Stimulated activated CD8-positive, alpha-beta memory T cell treated with anti-CD3 and anti-CD28 coated beads, Interleukin-4, amount 100 ng/mL, for 24 hours (primary cell): Measurements from ENCODE around the gene NGLY1.

Source experiments
- DNase-seq: peaks from one replicate; pipeline ENCODE4 v3.0.0-alpha.2; 2020; ENCODE audit warnings: low read depth

The NGLY1 gene

DNA sequence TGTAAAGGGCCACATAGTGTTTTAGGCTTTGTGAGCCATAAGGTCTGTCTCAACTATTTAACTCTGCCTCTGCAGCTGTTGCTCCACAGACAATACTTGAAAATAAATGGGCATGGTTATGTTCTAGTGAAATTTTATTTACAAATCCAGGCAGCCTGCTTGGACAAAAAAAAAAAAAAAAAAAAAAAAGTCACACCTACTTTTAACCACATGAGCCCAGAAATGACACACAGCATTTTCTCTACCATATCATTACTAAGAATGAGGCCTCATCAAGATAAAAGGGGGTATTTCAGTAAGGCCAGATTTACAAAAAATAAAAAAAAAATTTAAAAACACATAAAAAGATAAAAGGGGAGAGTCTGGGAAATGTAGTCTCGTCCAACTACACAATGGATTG lies 1.7 kb upstream of the NGLY1 start:
- no peak for DNase-seq

DNA sequence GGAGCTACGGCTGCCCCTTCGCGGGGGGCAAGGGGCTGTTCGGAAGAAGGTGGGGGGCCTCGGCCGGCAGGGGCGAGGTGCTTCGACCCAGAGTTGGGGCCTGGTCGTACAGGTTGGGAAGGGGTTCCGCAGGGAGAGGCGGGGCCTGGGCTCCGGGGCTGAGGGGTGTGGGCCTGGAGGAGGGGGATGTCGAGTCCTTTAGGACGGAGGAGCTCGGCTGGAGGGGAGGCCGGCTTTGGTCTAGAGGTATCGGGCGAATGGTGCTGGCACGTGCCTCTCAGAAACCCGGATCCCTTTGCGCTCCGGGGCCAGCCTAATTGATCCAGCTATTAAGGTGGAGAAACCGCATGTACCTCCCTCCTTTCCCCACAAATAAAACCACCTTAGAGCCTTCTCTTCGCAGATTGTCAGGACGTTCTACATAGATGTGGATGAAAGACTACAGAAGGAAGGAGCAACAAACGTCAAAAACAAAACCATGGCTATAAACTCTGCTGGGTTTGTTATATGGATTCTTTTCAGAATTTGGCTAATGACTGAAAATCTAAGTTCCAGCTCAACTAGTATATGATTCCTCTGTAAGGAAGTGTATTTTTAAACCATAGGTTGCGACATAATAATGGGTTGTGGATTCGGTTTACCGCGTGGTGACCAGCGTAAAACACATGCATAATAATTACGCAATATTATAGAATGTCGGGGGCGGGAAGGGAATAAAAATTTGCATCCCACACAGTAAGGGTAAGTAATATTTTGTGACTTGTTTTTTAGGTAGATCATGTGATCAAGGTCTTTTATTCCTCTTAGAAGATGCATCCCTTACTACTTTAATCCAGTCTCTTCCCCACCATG lies 644 bp upstream of the NGLY1 start:
- no peak for DNase-seq

DNA sequence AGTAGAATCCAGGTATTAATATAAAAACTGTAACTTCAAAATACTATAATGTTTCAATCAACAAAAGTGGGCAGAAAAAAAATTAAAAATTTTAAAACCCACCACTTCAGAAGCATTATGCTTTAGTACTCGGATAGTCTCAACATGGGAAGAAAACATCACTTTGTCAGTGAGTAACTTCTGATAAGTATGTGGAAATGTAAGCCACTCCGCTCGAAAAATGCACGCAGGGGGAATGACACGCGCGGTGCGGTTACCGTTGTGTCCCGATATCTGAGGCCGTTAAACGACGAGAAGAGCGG lies 656 bp downstream of the NGLY1 start:
- DNase-seq: no peak

DNA sequence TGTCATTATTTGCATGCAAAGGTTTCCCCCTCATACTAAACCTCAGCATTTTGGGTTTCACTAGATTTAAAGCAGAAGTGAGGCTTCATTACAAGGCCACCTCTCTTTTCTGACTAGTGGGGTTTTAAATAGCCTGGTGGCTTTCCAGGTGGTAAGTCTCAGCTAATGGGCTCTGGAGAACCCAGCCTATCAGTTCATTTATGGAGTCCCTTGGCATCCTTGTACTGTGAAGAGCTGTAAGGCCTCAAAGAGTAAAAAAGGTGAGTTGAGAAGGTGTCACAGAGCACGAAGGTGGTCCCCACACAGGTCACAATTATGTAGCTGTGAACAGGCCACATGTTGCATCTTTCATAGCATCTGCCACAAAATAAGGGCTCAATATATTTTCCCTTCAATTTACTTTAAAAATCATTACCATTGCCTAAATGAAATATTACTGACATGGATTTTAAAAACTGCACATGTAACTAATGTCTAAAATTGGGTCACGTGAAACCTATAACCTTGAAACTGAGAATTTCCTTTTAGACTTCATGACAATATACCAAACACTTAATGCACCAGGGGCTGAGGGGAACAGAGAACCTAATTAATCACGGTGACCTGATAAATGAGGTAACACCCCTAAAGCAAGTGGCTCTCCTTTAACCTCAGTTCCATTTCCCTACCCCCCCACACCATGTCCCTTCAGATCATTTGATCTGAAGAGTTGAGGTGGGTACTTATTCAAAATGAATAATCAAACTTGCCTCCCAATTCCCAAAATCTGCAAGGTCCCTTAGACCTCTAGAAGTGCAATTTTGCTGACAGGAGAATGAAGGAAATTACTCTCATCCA lies 1.3 kb downstream of the NGLY1 start:
- DNase-seq: no peak

GRCh38 chr3:25781145-25781757 lies 2.0 kb downstream of the NGLY1 start:
- no peak for DNase-seq

DNA sequence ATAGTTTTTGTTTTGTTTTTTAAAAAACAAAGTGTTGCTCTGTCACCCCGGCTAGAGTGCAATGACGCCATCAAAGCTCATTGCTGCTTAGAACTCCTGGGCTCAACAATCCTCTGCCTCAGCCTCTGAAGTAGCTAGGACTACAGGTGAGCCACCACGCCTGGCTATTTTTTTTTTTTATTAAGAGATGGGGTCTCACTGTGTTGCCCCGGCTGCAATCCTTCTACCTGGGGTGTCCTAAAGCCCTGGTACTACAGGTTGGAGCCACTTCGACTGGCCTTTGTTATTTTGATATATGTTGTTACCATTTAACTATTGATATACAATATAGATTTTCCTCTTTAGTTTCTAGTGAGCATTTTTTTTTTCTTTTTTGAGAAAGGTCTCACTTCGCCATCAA lies 2.6 kb downstream of the NGLY1 start:
- DNase-seq: no peak

- no peak for DNase-seq
These were observed 7.3 kb downstream of the NGLY1 start for GRCh38 chr3:25775936-25776335.

GRCh38 chr3:25768851-25769250 lies 14.4 kb downstream of the NGLY1 start:
- DNase-seq: no peak

- no peak for DNase-seq
These were observed 31.5 kb downstream of the NGLY1 start for GRCh38 chr3:25751725-25752124.

GRCh38 chr3:25751048-25751447 lies 32.2 kb downstream of the NGLY1 start:
- DNase-seq: no peak

DNA sequence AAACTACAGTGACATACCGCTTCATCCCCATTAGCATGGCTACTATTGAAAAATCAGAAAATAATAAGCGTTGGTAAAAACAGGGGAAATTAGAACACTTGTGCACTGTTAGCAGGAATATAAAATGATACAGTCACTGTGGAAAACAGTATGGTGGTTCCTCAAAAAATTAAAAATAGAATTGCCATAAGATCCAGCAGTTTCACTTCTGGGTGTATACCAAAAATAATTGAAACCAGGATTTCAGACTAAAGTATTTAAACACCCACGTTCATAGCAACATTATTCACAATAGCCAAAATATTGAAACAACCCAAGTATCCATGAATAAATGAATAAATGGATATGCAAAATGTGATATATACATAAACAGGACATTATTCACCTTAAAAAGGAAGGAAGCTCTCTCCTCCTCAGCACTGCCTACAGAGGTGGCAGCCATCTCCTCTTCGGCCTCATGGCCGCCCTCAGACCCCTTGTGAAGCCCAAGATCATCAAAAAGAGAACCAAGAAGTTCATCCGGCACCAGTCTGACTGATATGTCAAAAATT lies 34.1 kb downstream of the NGLY1 start:
- DNase-seq: no peak

DNA sequence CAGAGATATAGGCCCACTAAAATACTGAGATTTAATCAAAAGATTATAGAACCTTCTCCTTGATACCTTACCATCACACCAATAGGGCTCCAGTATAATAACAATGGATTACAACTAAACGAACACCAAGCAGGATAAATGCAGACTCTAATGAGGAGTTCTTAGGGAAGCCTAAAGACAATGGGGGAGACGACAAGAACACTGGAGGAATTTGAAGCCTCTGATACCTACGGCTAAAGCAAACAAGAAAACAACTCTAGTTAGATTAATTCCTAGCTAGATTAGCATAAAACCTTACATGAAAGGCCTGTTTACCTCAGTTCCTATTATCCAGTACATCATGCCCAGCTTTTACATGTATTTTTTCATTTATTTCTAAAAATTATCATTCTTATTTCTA lies 35.1 kb downstream of the NGLY1 start:
- DNase-seq: no peak

- no peak for DNase-seq
These were observed 36.2 kb downstream of the NGLY1 start for GRCh38 chr3:25747033-25747432.

GRCh38 chr3:25744470-25744869 lies 38.8 kb downstream of the NGLY1 start:
- no peak for DNase-seq

DNA sequence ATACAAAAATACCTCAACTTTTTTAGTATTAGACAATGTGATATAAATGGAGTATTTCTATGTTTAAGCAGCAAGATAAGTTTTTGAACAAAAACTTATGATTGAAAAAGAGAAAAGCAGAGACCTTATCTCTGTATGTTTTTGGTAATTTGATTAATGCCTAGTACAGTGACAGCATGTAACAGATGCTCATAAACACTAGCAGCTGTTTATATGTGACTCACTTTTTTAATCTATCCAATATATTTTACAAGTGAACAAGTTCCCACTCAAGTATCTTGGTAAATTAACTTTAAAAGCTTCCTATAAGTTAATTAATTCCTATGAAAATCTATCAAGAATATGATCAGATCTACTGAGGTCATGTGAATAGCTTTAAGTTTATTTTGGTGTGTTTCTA lies 55.1 kb downstream of the NGLY1 start:
- DNase-seq: no peak

GRCh38 chr3:25727316-25727715 lies 55.9 kb downstream of the NGLY1 start:
- DNase-seq: no peak

DNA sequence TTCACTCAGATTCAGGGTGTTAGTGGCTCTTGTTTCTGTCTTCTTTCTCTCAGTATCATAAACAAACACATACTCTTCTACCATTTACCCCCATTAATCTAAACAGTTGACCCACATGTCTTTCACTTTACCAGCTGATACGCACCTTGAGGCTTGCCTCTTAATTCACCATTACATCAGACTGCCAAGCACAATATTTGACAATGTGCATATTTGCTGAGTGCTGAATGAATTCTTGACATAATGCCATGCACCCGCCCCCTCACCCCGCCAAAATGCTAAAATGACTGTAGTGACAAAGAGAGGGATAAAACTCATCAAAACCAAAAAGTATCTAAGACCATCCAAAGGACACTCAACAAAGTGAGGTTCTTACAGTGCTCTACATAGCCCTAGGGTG lies 57.4 kb downstream of the NGLY1 start:
- DNase-seq: no peak

DNA sequence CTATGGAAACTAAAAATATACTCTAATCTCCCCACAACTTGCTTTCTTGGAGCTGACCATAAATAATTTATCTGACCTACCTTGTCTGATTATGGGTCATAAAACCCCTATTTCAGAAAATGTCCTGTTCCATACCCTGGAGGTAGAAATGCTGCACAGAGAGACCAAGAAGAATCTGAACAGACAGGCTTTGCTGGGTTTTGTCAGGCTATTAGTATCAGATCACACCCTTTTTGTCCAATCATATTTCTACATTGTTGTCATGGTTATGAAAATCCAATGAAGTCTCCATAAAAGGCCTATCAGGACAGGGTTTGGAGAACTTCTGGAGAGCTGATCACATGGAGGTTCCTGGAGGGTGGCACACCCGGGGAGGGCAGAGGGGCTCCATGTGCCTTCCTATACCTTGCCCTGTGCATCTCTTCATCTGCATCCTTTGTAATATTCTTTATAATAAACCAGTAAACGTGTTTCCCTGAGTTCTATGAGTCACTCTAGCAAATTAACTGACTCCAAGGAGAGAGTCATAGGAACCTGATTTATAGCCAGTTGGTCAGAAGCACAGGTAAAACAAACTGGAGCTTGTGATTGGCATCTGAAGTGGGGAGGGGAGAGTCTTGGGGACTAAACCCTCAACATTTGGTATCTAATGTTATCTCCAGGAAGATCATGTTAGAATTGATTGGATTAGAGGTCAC lies 58.1 kb downstream of the NGLY1 start:
- DNase-seq: no peak

DNA sequence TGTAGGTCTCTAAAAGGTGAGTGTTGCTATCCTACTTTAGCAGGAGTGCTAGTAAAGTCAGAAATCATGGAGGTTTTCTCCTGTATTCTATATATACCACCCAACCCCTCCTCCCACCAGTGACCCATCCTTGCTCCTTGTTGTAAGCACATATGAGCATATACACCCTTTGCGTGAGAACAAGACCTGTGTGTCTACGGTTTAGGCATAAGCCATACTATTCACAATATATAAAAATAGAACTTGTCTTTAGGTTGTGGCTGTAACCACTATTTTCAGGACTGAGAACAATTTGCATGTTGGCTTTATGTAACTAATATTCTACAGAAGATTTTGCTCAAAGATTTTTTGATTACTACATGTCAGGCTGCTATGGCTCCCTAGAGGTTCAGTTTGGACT lies 59.4 kb downstream of the NGLY1 start:
- DNase-seq: no peak

DNA sequence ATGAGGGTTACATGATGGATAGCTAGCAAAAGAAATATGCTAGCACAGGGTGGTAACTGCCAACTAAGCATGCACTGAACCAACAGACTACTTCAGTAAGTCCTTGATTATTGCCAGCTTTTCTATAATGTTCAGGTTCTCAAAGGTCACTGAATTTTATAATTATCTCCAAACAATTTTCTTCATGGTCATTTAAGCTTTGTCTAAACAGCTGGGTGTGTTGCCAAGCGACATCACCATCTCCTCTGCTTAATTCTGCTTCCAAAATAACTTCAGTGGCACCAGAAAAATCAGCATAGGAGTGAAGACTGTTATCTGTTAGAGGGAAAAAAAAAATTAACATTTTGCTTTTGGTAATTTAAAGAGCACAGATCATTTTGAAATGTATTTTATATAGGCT lies 63.9 kb downstream of the NGLY1 start:
- DNase-seq: no peak

DNA sequence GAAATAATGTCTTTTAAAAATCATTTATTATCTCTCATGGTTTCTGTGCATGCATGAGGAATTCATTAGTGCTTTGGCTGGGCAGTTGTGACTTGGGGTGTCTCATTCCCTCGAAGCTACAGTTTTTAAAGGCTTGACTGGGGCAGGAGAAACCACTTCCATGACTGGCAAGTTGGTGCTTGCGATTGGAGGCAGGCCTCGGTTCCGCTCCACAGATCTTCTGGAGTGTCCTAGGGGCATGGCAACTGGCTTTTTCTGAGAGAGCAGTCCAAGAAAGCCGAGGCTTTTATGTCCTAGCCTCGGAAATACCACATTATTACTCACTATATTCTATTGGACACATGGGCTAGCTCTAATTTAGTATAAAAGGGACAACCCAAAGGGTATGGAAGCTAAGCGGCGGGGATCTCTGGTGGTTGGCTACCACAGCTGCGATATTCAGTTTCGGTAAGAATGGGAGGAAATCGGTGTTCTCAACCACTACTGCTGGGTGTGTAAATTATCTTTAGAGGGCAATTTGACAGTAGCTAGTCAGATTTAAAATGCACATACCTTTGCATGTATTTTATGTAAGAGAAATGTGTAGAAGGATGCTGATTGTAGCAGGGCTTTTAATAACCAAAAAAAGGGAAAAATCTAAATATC lies 69.8 kb downstream of the NGLY1 start:
- DNase-seq: no peak

DNA sequence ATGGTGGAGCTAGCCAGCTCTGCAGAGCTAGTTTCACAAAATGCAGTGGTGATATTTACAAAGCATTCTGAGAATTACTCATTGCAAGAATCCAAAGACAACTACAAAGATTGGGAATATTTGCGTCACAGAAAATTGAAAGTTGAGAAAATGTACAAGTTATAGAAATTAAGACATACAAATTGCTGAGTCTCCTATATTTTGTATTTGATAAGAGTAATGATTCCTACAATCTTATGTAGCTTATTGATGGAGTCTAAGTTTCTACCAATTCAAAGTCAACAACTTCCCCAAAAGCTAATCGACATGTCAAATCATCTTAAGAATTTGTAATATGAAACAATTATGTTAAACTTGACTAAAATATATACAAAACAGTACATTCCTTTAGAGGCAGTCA lies 72.2 kb downstream of the NGLY1 start:
- DNase-seq: no peak
